ENCODE data around the gene CYP19A1.

CYP19A1 gene

DNA sequence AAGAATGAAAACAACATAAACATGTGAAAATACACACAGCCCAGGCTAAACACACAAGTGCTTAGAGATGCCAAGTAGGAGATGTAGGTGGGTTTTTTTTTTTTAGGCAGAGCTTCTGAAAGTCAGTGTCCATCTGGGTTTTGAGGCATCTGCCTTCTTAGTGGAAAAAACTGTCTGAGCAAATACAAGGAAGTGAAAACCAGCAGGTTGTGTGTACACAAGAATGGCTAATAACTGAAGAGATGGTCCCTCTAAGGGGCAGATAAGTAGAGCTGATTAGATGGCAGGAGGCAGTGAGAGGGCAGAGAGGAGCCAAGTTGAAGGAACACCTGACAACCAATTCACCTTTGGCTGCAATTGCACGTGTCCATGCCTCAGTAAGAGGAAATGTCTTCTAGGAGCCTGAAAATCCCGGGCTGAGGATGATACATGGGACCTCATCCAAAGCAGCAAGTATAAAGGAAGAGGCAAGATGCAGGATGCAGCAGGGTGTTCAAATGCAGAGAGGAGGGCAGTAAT is 34.9 kb downstream of the CYP19A1 start:
- H3K9me3 ChIP-seq (ENCODE audit: control insufficient read depth, insufficient read depth, low read depth, low read length), result no peaks in the 10 kb centered on the region
- no peak overlapping the region for H3K4me3 ChIP-seq (ENCODE audit: low read depth, low read length)
- ChIA-PET POLR2A (no interaction called here), CTCF (interaction anchor here (0.6 kb wide), 1 partner anchor 141 kb away, joined by 3 read pairs; no protein-coding TSS in a partner anchor)
- no peak overlapping the region for H3K27ac ChIP-seq (ENCODE audit: extremely low read depth, low read depth, low read length)
- H3K36me3 ChIP-seq (ENCODE audit: control insufficient read depth in 2 of 2, insufficient read depth in 1 of 2, low read length in 2 of 2), result no peaks in the 10 kb centered on the region
- TF ChIP-seq ZNF585B (tag by site-specific recombination; IDR thresholded peaks at IDR 0.05) (no peak), EGR2 (tag by site-specific recombination; IDR thresholded peaks at IDR 0.05; ENCODE audit: low read depth) (no peak), ZNF274 (IDR thresholded peaks at IDR 0.05; ENCODE audit: low read length) (no peak), ZNF274 (tag by site-specific recombination; IDR thresholded peaks at IDR 0.05; ENCODE audit: borderline replicate concordance) (no peak), ZNF658 (tag by site-specific recombination; IDR thresholded peaks at IDR 0.05) (no peak), ZNF623 (tag by site-specific recombination; IDR thresholded peaks at IDR 0.05) (no peak), ZNF266 (tag by site-specific recombination; IDR thresholded peaks at IDR 0.05; ENCODE audit: low read depth) (no peak), PRDM4 (tag by site-specific recombination; IDR thresholded peaks at IDR 0.05) (no peak), GFI1B (tag by site-specific recombination; IDR thresholded peaks at IDR 0.05) (no peak), ZNF391 (tag by site-specific recombination; IDR thresholded peaks at IDR 0.05; ENCODE audit: borderline replicate concordance, low read depth) (no peak), ZNF776 (tag by site-specific recombination; IDR thresholded peaks at IDR 0.05; ENCODE audit: borderline replicate concordance) (no peak), ZNF473 (tag by site-specific recombination; IDR thresholded peaks at IDR 0.05) (no peak), GLI2 (tag by site-specific recombination; IDR thresholded peaks at IDR 0.05; ENCODE audit: borderline replicate concordance, low read depth) (no peak)
- H3K4me1 ChIP-seq (ENCODE audit: control insufficient read depth, insufficient read depth, low read length), result no peaks in the 10 kb centered on the region

DNA sequence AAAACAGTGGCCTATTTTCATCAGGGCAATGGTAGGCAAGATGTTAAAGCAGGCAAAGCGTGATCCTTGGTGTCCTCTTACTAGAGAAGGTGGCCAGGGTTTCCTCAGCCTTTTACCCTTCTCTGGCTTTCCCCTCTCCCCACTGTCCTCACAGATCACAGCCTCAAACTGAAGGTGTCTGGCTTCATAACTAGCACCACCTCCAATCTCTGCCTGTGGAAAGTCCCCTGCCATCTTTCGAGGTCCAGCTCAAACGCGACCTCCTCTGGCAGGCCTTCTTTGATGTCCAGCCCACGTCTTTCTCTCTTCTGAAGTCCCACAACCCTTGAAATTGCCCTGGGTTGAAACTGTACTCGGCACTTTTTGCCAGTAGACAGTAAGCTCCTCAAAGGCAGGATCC is 35.9 kb downstream of the CYP19A1 start:
- Histone ChIP-seq H3K36me3 (ENCODE audit: control insufficient read depth in 2 of 2, insufficient read depth in 1 of 2, low read length in 2 of 2) (no peaks in the 10 kb centered on the region), H3K4me3 (ENCODE audit: low read depth, low read length) (no peak overlapping the region), H3K4me1 (ENCODE audit: control insufficient read depth, insufficient read depth, low read length) (no peaks in the 10 kb centered on the region), H3K9me3 (ENCODE audit: control insufficient read depth, insufficient read depth, low read depth, low read length) (no peaks in the 10 kb centered on the region), H3K27ac (ENCODE audit: extremely low read depth, low read depth, low read length) (no peak overlapping the region)
- CTCF ChIA-PET, result no interaction called here
- POLR2A ChIA-PET, result no interaction called here
- no peak for TF ChIP-seq ZNF274 (IDR thresholded peaks at IDR 0.05; ENCODE audit: low read length)
- TF ChIP-seq ZNF274 (tag by site-specific recombination; IDR thresholded peaks at IDR 0.05; ENCODE audit: borderline replicate concordance), result no peak
- no peak for TF ChIP-seq OVOL3 (tag by site-specific recombination; IDR thresholded peaks at IDR 0.05)
- no peak for TF ChIP-seq ZNF692 (tag by site-specific recombination; IDR thresholded peaks at IDR 0.05)
- TF ChIP-seq GLIS1 (tag by site-specific recombination; IDR thresholded peaks at IDR 0.05), result no peak
- TF ChIP-seq ZXDB (tag by site-specific recombination; IDR thresholded peaks at IDR 0.05), result no peak
- no peak for TF ChIP-seq INSM2 (tag by site-specific recombination; IDR thresholded peaks at IDR 0.05)
- no peak for TF ChIP-seq BCL11B (tag by site-specific recombination; IDR thresholded peaks at IDR 0.05; ENCODE audit: low read depth)
- TF ChIP-seq ZNF121 (tag by site-specific recombination; IDR thresholded peaks at IDR 0.05), result no peak
- TF ChIP-seq ZNF549 (tag by site-specific recombination; IDR thresholded peaks at IDR 0.05), result no peak
- TF ChIP-seq TCF7L2 (IDR thresholded peaks at IDR 0.05; ENCODE audit: borderline replicate concordance, low read depth, low read length), result no peak
- TF ChIP-seq ZNF48 (tag by site-specific recombination; IDR thresholded peaks at IDR 0.05), result no peak
- TF ChIP-seq ZNF791 (tag by site-specific recombination; IDR thresholded peaks at IDR 0.05), result no peak
- no peak for TF ChIP-seq ZBTB7A (tag by site-specific recombination; IDR thresholded peaks at IDR 0.05; ENCODE audit: low read depth)
- TF ChIP-seq, protein P1, sequence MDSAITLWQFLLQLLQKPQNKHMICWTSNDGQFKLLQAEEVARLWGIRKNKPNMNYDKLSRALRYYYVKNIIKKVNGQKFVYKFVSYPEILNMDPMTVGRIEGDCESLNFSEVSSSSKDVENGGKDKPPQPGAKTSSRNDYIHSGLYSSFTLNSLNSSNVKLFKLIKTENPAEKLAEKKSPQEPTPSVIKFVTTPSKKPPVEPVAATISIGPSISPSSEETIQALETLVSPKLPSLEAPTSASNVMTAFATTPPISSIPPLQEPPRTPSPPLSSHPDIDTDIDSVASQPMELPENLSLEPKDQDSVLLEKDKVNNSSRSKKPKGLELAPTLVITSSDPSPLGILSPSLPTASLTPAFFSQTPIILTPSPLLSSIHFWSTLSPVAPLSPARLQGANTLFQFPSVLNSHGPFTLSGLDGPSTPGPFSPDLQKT (IDR thresholded peaks at IDR 0.05; ENCODE audit: borderline replicate concordance, low read depth, low read length), result no peak
- no peak for TF ChIP-seq ZNF555 (tag by site-specific recombination; conservative IDR thresholded peaks at IDR 0.05)
- no peak for TF ChIP-seq GLI2 (tag by site-specific recombination; IDR thresholded peaks at IDR 0.05; ENCODE audit: borderline replicate concordance, low read depth)
